GM10266 (cell line): ENCODE measurements around the gene ADCYAP1R1.

ENCODE experiments used
- DNase-seq: peaks from one replicate; pipeline ENCODE4 v3.0.0; 2012; ENCODE audit errors: extremely low spot score
- CTCF ChIP-seq: IDR thresholded peaks from 2 replicates; pipeline ENCODE4 v1.5.1; 2012; ENCODE audit warnings: mild to moderate bottlenecking, low read depth; ENCODE audit not compliant: control insufficient read depth, insufficient read depth; ENCODE audit errors: missing control alignments

The ADCYAP1R1 gene

GRCh38 chr7:31114593-31115343, 62.7 kb downstream of the ADCYAP1R1 start:
- TF ChIP-seq CTCF, result no peak
- no peak for DNase-seq

- TF ChIP-seq CTCF, result no peak
- no peak for DNase-seq
Measured at GRCh38 chr7:31116615-31117014, 64.5 kb downstream of the ADCYAP1R1 start.

GRCh38 chr7:31119249-31119648, 67.1 kb downstream of the ADCYAP1R1 start:
- DNase-seq, result no peak
- no peak for TF ChIP-seq CTCF

GRCh38 chr7:31120800-31121513, 68.8 kb downstream of the ADCYAP1R1 start:
- DNase-seq, result no peak
- TF ChIP-seq CTCF, result no peak

- DNase-seq, result no peak
- no peak for TF ChIP-seq CTCF
Measured at GRCh38 chr7:31121601-31122000, 69.5 kb downstream of the ADCYAP1R1 start.

GRCh38 chr7:31122649-31123058, 70.5 kb downstream of the ADCYAP1R1 start:
- peak; percentile 78 for TF ChIP-seq CTCF
- peak; percentile 40 for DNase-seq

GRCh38 chr7:31123321-31123720, 71.2 kb downstream of the ADCYAP1R1 start:
- no peak for DNase-seq
- no peak for TF ChIP-seq CTCF
